Inflammatory macrophage treated with lipopolysaccharide for 1 hour (primary cell): Measurements from ENCODE around the gene SPRR2B.
"Not testable (repeated sequence)": the region's sequence is repeated elsewhere in the genome, so short reads cannot be mapped to it uniquely, and the experiment has no call there.

Experiments used
- DNase-seq, 2 donors: peaks; one replicate each; pipeline ENCODE4 v3.0.0-alpha.2; 2020 to 2022

Gene SPRR2B

GRCh38 chr1:153071511-153071910 is at the start of gene SPRR2B:
Gene SPRR2B, minus strand, starts transcription at chr1:153071611. Its CDS starts 772 bp downstream, at chr1:153070839.
- no peak for DNase-seq

GRCh38 chr1:153120945-153121344 is 49.5 kb upstream of the SPRR2B start:
- DNase-seq, result no peak

GRCh38 chr1:153119491-153119971 is 48.1 kb upstream of the SPRR2B start:
- no peak for DNase-seq

DNA sequence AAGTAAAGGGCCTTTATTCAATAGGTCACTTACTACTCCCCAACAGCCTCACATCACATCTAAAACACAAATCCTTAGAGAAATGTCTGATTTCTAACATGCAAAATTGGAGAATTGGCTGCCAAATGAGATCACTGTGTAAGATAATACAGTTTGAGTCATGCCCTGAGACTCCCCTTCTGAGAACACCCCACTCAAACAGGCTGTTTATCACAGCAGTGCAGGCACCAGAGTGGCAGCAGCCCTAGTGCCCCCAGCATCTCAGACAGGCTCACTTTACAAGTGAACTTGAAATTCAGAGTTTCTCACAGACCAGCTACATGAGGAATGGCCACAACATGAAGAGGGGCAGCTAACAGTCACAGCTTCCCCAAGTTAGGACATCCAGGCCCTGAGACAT is 43.9 kb upstream of the SPRR2B start:
- DNase-seq, result not testable (repeated sequence)

DNA sequence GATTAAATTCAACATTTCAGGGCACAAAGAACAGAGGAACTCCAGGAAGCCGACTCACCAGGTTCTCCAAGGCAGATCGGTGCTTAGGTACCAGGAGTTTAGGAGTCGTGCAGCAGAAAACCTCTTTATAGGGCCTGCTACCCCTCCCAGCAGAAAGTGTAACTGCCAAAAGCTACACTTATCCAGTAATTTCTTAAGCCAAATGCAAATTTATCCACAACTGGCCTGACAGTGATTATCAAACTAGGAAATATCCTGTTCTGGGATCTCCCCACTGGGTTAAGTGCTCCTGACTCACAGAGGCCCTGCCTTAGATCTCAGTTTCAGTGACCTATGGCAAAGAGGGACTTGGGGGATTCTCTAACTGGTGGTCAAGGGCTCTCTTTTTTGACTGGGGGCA is 42.0 kb upstream of the SPRR2B start, which contains the start of gene SPRR2F:
Gene SPRR2F, minus strand, starts transcription at position 101 of the 400 bp plus-strand sequence. CDS start 783 bp downstream, outside the sequence.
- no peak for DNase-seq

DNA sequence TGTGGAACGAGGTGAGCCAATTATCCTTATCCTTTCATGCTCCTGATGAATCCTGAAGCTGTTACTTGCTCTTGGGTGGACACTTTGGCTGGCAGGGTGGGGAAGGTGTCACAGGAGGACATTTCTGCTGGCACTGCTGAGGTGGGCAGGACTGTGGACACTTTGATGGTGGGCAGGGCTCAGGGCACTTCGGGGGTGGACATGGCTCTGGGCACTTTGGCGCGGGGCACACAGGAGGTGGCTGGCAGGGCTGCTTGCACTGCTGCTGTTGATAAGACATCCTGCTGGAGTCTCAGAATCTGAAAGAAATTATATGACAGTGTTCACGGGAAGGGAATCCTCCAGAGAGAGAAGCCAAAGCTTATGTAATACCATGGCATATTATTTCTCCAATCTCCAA is 41.0 kb upstream of the SPRR2B start:
- DNase-seq, result not testable (repeated sequence)

- DNase-seq, result no peak
Observed at GRCh38 chr1:153100245-153100644, 28.8 kb upstream of the SPRR2B start.

DNA sequence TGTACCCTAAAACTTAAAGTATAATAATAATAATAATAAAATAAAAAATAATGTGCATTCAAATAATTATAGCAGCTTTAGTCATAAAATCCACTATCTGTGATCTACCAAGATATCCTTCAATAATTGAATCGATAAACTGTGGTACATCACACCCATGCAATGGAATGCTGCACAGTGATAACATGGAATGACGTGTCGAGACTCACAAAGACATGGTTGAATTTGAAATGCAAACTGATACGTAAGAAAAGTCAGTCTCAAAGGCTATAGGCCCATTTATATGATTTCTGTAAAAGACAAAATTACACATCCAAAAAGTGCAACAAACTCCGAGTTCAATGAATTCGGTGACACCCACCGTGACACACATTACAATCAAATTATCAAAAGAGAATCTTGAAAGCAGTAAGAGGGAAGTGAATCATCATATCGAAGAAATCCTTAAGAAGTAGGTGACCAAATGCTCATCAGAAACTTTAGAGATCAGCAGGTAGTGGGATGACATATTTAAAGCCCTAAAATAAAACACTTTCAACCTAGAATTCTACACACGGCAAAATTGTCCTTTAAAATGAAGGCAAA is 28.1 kb upstream of the SPRR2B start:
- no peak for DNase-seq

GRCh38 chr1:153095764-153096163 is 24.4 kb upstream of the SPRR2B start:
- no peak for DNase-seq

DNA sequence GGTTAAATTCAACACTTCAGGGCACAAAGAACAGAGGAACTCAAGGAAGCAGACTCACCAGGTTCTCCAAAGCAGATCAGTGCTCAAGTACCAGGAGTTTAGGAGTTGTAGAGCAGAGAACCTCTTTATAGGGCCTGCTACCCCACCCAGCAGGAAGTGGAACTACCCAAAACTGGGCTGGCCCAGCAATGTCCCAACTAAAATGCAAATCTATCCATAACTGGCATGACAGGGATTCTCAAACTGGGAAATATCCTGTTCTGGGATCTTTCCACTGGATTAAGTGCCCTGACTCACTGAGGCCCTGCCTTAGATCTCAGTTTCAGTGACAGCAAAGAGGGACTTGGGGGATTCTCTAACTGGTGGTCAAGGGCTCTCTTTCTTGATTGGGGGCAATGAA is 23.0 kb upstream of the SPRR2B start, which contains the start of gene SPRR2E:
Gene SPRR2E, minus strand, starts transcription at position 101 of the 400 bp plus-strand sequence. CDS start 775 bp downstream, outside the sequence.
- no peak for DNase-seq

GRCh38 chr1:153087652-153088051 is 16.2 kb upstream of the SPRR2B start:
- no peak for DNase-seq

- no peak for DNase-seq
Observed at GRCh38 chr1:153081736-153082135, 10.3 kb upstream of the SPRR2B start.

DNA sequence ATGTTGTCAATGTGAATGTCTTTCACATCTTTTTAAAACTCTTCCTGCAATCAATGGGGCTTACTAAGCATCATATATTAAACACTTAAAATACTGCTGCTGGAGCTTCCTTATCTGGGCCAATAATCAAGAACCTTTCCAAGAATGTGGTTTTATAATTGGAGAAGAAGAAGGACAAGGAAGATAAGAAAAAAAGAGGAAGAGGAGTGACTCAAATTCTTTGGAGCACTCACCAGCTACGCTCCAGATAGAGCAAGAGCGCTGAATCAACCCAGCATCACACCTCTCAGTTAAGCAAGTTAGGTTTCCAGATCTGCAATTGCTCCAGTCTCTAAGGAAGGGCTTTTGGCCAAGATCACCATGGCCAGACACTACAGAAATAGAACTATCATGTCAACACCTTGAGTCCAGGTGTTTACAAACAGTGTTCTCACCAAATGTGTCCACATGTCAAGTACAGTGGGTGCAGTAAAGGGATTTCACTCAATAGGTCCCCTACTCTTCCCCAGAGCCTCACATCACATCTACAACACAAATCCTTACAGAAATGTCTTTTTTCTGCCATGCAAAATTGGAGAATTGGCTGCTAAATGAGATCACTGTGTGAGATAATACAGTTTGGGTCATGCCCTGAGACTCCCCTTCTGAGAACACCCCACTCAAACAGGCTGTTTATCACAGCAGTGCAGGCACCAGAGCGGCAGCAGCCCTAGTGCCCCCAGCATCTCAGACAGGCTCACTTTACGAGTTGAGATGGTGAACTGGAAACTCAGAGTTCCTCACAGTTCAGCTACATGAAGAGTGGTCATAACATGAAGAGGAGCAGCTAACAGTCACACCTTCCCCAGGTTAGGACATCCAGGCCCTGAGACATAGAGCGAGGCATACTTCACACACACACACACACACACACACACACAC is 1.7 kb upstream of the SPRR2B start:
- DNase-seq, result no peak

GRCh38 chr1:153070243-153070642 is 1.2 kb downstream of the SPRR2B start:
- DNase-seq, result no peak

- DNase-seq, result no peak
Observed at GRCh38 chr1:153058826-153059784, 12.3 kb downstream of the SPRR2B start.

DNA sequence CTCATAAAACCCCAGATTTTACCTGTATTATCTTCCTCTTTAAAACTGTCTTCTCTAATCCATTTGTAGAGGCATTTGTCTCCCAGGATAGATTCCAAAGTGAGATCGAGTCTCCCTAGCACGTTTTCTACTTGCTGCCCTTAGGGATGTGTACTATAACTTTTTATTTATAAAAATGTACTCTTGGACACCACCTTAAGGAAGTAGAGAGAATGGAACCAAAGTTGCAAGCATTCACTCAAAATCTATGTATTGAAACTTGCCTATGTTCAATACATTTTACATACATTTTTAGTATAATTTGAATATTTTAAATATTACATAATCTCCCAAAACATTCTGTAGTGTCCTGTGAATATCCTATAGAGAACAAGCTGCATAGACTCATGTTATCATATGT is 13.3 kb downstream of the SPRR2B start:
- no peak for DNase-seq

DNA sequence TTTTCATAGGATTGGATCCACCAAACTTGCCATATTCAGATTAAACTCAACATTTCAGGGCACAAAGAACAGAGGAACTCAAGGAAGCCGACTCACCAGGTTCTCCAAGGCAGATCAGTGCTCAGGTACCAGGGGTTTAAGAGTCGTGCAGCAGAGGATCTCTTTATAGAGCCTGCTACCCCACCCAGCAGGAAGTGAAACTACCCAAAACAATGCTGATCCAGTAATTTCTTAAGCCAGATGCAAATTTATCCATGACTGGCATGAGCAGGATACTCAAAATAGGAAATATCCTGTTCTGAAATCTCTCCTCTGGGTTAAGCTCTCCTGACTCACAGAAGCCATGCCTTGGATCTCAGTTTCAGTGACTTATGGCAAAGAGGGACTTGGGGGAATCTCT is 14.0 kb downstream of the SPRR2B start, which contains the start of gene SPRR2A:
Gene SPRR2A, minus strand, starts transcription at position 138 of the 400 bp plus-strand sequence. CDS start 777 bp downstream, outside the sequence.
- no peak for DNase-seq

DNA sequence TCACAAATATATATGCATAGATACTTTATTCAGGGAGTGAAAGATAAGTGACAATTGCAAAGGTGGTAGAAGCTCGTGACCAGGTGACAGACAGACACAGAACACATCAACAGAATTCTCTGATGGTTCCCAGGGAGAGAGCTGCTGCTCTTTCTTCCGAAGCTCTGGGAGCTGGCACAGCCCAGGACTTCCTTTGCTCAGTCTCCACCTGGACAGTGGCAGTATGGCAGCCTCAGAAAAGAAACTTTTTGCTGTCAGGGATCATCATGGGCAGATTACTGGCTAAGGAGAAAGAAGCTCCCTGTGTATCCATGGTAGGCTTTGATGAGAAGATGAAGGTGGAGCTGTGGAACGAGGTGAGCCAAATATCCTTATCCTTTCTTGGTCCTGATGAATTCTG is 15.3 kb downstream of the SPRR2B start:
- DNase-seq, result not testable (repeated sequence)

DNA sequence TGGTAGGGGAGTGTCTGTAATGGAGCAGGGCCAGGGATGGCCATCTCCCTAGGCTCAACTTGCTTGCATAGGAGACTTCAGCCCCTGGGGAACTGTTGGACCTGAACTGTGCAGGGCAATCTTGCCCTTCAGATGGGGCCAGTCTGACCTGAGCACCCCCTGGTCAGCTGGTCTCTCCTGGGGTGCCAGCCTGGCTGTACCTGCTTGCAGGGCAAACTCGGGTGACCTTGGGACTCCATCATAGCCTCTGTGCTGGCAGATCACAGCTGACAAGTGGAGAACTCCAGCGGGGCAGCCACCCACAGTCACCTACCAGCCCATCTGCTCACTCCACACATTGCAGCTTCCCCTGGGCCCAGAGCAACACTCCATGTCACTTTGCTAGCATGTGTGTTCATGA is 22.2 kb downstream of the SPRR2B start:
- no peak for DNase-seq

- DNase-seq, result no peak
Observed at GRCh38 chr1:153040950-153041631, 30.3 kb downstream of the SPRR2B start, which contains the start of gene SPRR2D. Gene SPRR2D, minus strand, starts transcription at chr1:153041120. Its CDS starts 774 bp downstream, at chr1:153040346.

GRCh38 chr1:153035211-153035610 is 36.2 kb downstream of the SPRR2B start:
- DNase-seq, result no peak
